ENCODE data around the gene STOML1.
"Not testable (repeated sequence)": the region's sequence is repeated elsewhere in the genome, so short reads cannot be mapped to it uniquely, and the experiment has no call there.

The STOML1 gene

GRCh38 chr15:73986776-73987056, 5.4 kb downstream of the STOML1 start:
- no peak for DNase-seq

GRCh38 chr15:73986055-73986775, 5.9 kb downstream of the STOML1 start:
- no peak for DNase-seq

- no peak for DNase-seq
These were observed 6.8 kb downstream of the STOML1 start for GRCh38 chr15:73985101-73985873.

- DNase-seq, result no peak
These were observed 7.7 kb downstream of the STOML1 start for GRCh38 chr15:73984208-73984979.

- no peak for DNase-seq
These were observed 8.3 kb downstream of the STOML1 start for GRCh38 chr15:73983773-73984172.

- no peak for DNase-seq
These were observed 8.8 kb downstream of the STOML1 start for GRCh38 chr15:73983211-73983727.

GRCh38 chr15:73982222-73982962, 9.7 kb downstream of the STOML1 start:
- DNase-seq, result no peak

- no peak for DNase-seq
These were observed 10.3 kb downstream of the STOML1 start for GRCh38 chr15:73981761-73982221.

GRCh38 chr15:73979636-73980035, 12.5 kb downstream of the STOML1 start:
- DNase-seq, result no peak

- DNase-seq, result no peak
These were observed 13.2 kb downstream of the STOML1 start for GRCh38 chr15:73978896-73979295.

GRCh38 chr15:73975440-73976125, 16.5 kb downstream of the STOML1 start:
- DNase-seq, result not testable (repeated sequence)

- not testable (repeated sequence) for DNase-seq
These were observed 18.4 kb downstream of the STOML1 start for GRCh38 chr15:73973683-73974200.

- no peak for DNase-seq
These were observed 19.0 kb downstream of the STOML1 start for GRCh38 chr15:73972984-73973682.

- DNase-seq, result no peak
These were observed 22.8 kb downstream of the STOML1 start for GRCh38 chr15:73969151-73969759.

- no peak for DNase-seq
These were observed 23.6 kb downstream of the STOML1 start for GRCh38 chr15:73968461-73968860.

GRCh38 chr15:73965758-73966113, 26.4 kb downstream of the STOML1 start:
- no peak for DNase-seq

- no peak for DNase-seq
These were observed 26.9 kb downstream of the STOML1 start for GRCh38 chr15:73965094-73965757.

- DNase-seq, result no peak
These were observed 27.4 kb downstream of the STOML1 start for GRCh38 chr15:73964736-73965093.

- DNase-seq, result no peak
These were observed 29.7 kb downstream of the STOML1 start for GRCh38 chr15:73962433-73962832.

GRCh38 chr15:73960472-73961070, 31.5 kb downstream of the STOML1 start:
- not testable (repeated sequence) for DNase-seq

Measured in NCI-H1436 treated with DMSO at 0.1 percent for 48 hours (cell line).